H9 (cell line): ENCODE results near the gene HCN4. TPM values are rescaled to one million over a fixed set of nuclear protein-coding genes. Genes with fewer than 3 reads are reported as not detected.

Experiments
- DNase-seq: peaks from one replicate; pipeline ENCODE4 v3.0.0-alpha.2; 2017
- H2AFZ ChIP-seq: one replicate; pipeline ENCODE4 v1.6.1; 2013; ENCODE audit warnings: mild to moderate bottlenecking, low read length, control low read depth, moderate library complexity
- H2AK5ac ChIP-seq: 2 replicates; pipeline ENCODE4 v1.6.1; 2013; ENCODE audit warnings: low read length, control low read depth, mixed read lengths; ENCODE audit not compliant: insufficient read length
- H2BK120ac ChIP-seq: one replicate; pipeline ENCODE4 v1.6.1; 2013; ENCODE audit warnings: low read depth, mild to moderate bottlenecking, low read length, control low read depth, inconsistent platforms; ENCODE audit not compliant: poor library complexity, severe bottlenecking
- H2BK12ac ChIP-seq: 2 replicates; pipeline ENCODE4 v1.6.1; 2013; ENCODE audit warnings: low read length, control low read depth, mixed read lengths, low read depth; ENCODE audit not compliant: insufficient read length
- H2BK15ac ChIP-seq: 2 replicates; pipeline ENCODE4 v1.6.1; 2013; ENCODE audit warnings: low read depth, low read length, control low read depth
- H2BK20ac ChIP-seq: one replicate; pipeline ENCODE4 v1.6.1; 2013; ENCODE audit warnings: low read depth, mild to moderate bottlenecking, low read length, control low read depth, inconsistent platforms; ENCODE audit not compliant: poor library complexity, severe bottlenecking
- H2BK5ac ChIP-seq: 2 replicates; pipeline ENCODE4 v1.6.1; 2013; ENCODE audit warnings: low read length, control low read depth, mixed read lengths; ENCODE audit not compliant: insufficient read length
- H3K14ac ChIP-seq: 2 replicates; pipeline ENCODE4 v1.6.1; 2013; ENCODE audit warnings: low read length, control low read depth; ENCODE audit not compliant: insufficient read depth
- H3K18ac ChIP-seq: 2 replicates; pipeline ENCODE4 v1.6.1; 2013; ENCODE audit warnings: low read depth, mild to moderate bottlenecking, mixed read lengths, low read length, control low read depth; ENCODE audit not compliant: insufficient read length
- H3K23ac ChIP-seq: 2 replicates; pipeline ENCODE4 v1.6.1; 2013; ENCODE audit warnings: low read length, control low read depth, mixed read lengths, low read depth; ENCODE audit not compliant: insufficient read length
- H3K23me2 ChIP-seq: 2 replicates; pipeline ENCODE4 v1.6.1; 2013; ENCODE audit warnings: low read depth, mild to moderate bottlenecking, mixed read lengths, low read length, control low read depth; ENCODE audit not compliant: insufficient read length, poor library complexity, severe bottlenecking
- H3K27ac ChIP-seq: 2 replicates; pipeline ENCODE4 v1.5.1; 2013; ENCODE audit warnings: low read length, control low read depth, mixed read lengths, low read depth; ENCODE audit not compliant: insufficient read length
- H3K27me3 ChIP-seq: 2 replicates; pipeline ENCODE4 v1.6.1; 2013; ENCODE audit warnings: low read length, control low read depth, inconsistent platforms; ENCODE audit not compliant: insufficient read depth
- H3K4ac ChIP-seq: 2 replicates; pipeline ENCODE4 v1.6.1; 2013; ENCODE audit warnings: low read depth, mild to moderate bottlenecking, control low read depth, inconsistent platforms, low read length, moderate library complexity
- H3K4me1 ChIP-seq: 2 replicates; pipeline ENCODE4 v1.6.1; 2013; ENCODE audit warnings: low read length, control low read depth, inconsistent platforms; ENCODE audit not compliant: insufficient read depth
- H3K4me2 ChIP-seq: 2 replicates; pipeline ENCODE4 v1.6.1; 2013; ENCODE audit warnings: low read length, control low read depth, mixed read lengths; ENCODE audit not compliant: insufficient read length, insufficient read depth
- H3K56ac ChIP-seq: 2 replicates; pipeline ENCODE4 v1.6.1; 2013; ENCODE audit warnings: low read depth, mild to moderate bottlenecking, mixed read lengths, low read length, control low read depth; ENCODE audit not compliant: insufficient read length
- H3K79me1 ChIP-seq: 2 replicates; pipeline ENCODE4 v1.6.1; 2013; ENCODE audit warnings: low read depth, mild to moderate bottlenecking, moderate library complexity, low read length, control low read depth, inconsistent platforms; ENCODE audit not compliant: insufficient read depth, poor library complexity, severe bottlenecking
- H3K79me2 ChIP-seq: 2 replicates; pipeline ENCODE4 v1.6.1; 2013; ENCODE audit warnings: low read length, control low read depth, inconsistent platforms; ENCODE audit not compliant: insufficient read depth
- H3K9ac ChIP-seq: 2 replicates; pipeline ENCODE4 v1.6.1; 2013; ENCODE audit warnings: low read length, control low read depth, mixed read lengths; ENCODE audit not compliant: insufficient read length; ENCODE audit errors: extremely low read depth
- H3K9me3 ChIP-seq: one replicate; pipeline ENCODE4 v1.6.1; 2013; ENCODE audit warnings: low read depth, low read length, inconsistent platforms; ENCODE audit not compliant: control insufficient read depth
- H3T11ph ChIP-seq: one replicate; pipeline ENCODE4 v1.6.1; 2013; ENCODE audit warnings: mild to moderate bottlenecking, low read length, control low read depth, inconsistent platforms
- H4K20me1 ChIP-seq: one replicate; pipeline ENCODE4 v1.6.1; 2013; ENCODE audit not compliant: control insufficient read depth, insufficient read length, insufficient read depth
- H4K5ac ChIP-seq: 2 replicates; pipeline ENCODE4 v1.6.1; 2013; ENCODE audit warnings: low read depth, mild to moderate bottlenecking, mixed read lengths, low read length, control low read depth; ENCODE audit not compliant: insufficient read length
- H4K8ac ChIP-seq: replicated peaks from 2 replicates; pipeline ENCODE4 v1.6.1; 2013; ENCODE audit warnings: low read length, control low read depth, mixed read lengths, low read depth; ENCODE audit not compliant: insufficient read length
- H4K91ac ChIP-seq: 2 replicates; pipeline ENCODE4 v1.6.1; 2013; ENCODE audit warnings: low read depth, mild to moderate bottlenecking, moderate library complexity, mixed read lengths, low read length, control low read depth; ENCODE audit not compliant: insufficient read length
- H3K27ac Mint-ChIP-seq, 3 experiments: 2 replicates in 2 of 3; 3 replicates in 1 of 3; pipeline ENCODE4 v1.8.0; 2020 to 2021; ENCODE audit warnings: mixed read lengths in 3 of 3, mild to moderate bottlenecking in 1 of 3, moderate library complexity in 1 of 3
- H3K27me3 Mint-ChIP-seq: 2 replicates; pipeline ENCODE4 v1.8.0; 2021; ENCODE audit warnings: low read depth, mild to moderate bottlenecking, moderate library complexity, mixed read lengths
- H3K36me3 Mint-ChIP-seq, 3 experiments: 2 replicates in 2 of 3; 3 replicates in 1 of 3; pipeline ENCODE4 v1.8.0; 2020 to 2021; ENCODE audit warnings: low read depth in 3 of 3, mixed read lengths in 3 of 3; ENCODE audit not compliant: insufficient read depth in 1 of 3
- H3K4me1 Mint-ChIP-seq, 2 experiments: 2 replicates each; pipeline ENCODE4 v1.8.0; 2020; ENCODE audit warnings: mixed read lengths in 2 of 2
- H3K4me3 Mint-ChIP-seq, 2 experiments: 2 replicates in 1 of 2; 3 replicates in 1 of 2; pipeline ENCODE4 v1.8.0; 2020 to 2021; ENCODE audit warnings: mild to moderate bottlenecking in 2 of 2, mixed read lengths in 2 of 2, moderate library complexity in 1 of 2
- H3K9me3 Mint-ChIP-seq, 2 experiments: 2 replicates in 1 of 2; 3 replicates in 1 of 2; pipeline ENCODE4 v1.8.0; 2020; ENCODE audit warnings: mild to moderate bottlenecking in 2 of 2, mixed read lengths in 2 of 2, moderate library complexity in 1 of 2
- CTCF ChIP-seq: fragments of 200-600 bp; sonication (generic); conservative IDR thresholded peaks from 3 replicates; pipeline ENCODE4 v1.8.0; 2021; ENCODE audit warnings: antibody characterized with exemption, mild to moderate bottlenecking
- WGBS: extraction: QIAGEN DNeasy Blood & Tissue Kit; methylation state at CpG from one replicate; pipeline ENCODE4 v1.1.7; 2013; ENCODE audit warnings: missing lambda C conversion rate, low lambda C conversion rate, mixed read lengths; ENCODE audit not compliant: insufficient read length; ENCODE audit errors: extremely low coverage; 5-methylcytosine and 5-hydroxymethylcytosine counted together
- total RNA-seq: library from RNA; stranded (reverse); gene quantifications from 2 replicates; pipeline ENCODE4 v1.2.1, GENCODE V29; 2021

Gene HCN4
- total RNA-seq, 1 experiment from 2014 or later: 10.5 TPM

GRCh38 chr15:73367624-73368300 is 996 bp downstream of the HCN4 start:
- Histone ChIP-seq H4K5ac (no peak overlapping the region), H3K23me2 (peaks cover 22% of the 10 kb centered on the region), H3K56ac (no peak overlapping the region), H4K91ac (no peak overlapping the region), H3K23ac (no peak overlapping the region), H3K9ac (no peak overlapping the region), H2BK120ac (no peak overlapping the region), H3T11ph (no peak overlapping the region), H4K20me1 (no peaks in the 10 kb centered on the region), H3K27me3 (no peaks in the 10 kb centered on the region; the same call in 1 of the 2 replicates), H2BK15ac (no peak overlapping the region), H3K4ac (no peak overlapping the region), H3K79me2 (peaks cover 3% of the 10 kb centered on the region; the same call in 1 of the 2 replicates), H3K9me3 (no peaks in the 10 kb centered on the region), H3K27ac (no peak overlapping the region), H2AK5ac (no peak overlapping the region), H2BK5ac (no peak overlapping the region), H3K4me2 (peak overlapping the region; percentile 37), H3K14ac (peak overlapping the region; percentile 74; the same call in 1 of the 2 replicates), H3K79me1 (no peaks in the 10 kb centered on the region), H2AFZ (no peak overlapping the region), H3K4me1 (peaks cover 9% of the 10 kb centered on the region; the same call in 1 of the 2 replicates), H3K18ac (no peak overlapping the region), H4K8ac (no peak overlapping the region), H2BK12ac (no peak overlapping the region), H2BK20ac (no peak overlapping the region)
- Mint-ChIP-seq H3K4me3 (peak overlapping the region; percentile 73 to 91), H3K36me3 (peaks cover 0 to 6% (median 0%) of the 10 kb centered on the region in 3 experiments; a peak in 3 of 7 replicates), H3K4me1 (peaks cover 53 to 69% of the 10 kb centered on the region in 2 experiments), H3K9me3 (no peaks in the 10 kb centered on the region), H3K27ac (no peak overlapping the region), H3K27me3 (peaks cover 49% of the 10 kb centered on the region)
- no peak for TF ChIP-seq CTCF
- DNase-seq: no peak
- WGBS: no CpG with 5 or more reads among the region's 90 CpGs
